HG03457 (cell line): ENCODE measurements around the gene TNNI2.
"Not testable (repeated sequence)": the region's sequence is repeated elsewhere in the genome, so short reads cannot be mapped to it uniquely, and the experiment has no call there.

ENCODE experiments used
- ATAC-seq: cut with Tn5 transposase; IDR thresholded peaks from one replicate; pipeline ENCODE4 v1.9.1; 2021; ENCODE audit warnings: moderate number of reproducible peaks; ENCODE audit not compliant: unreplicated experiment

TNNI2 gene

DNA sequence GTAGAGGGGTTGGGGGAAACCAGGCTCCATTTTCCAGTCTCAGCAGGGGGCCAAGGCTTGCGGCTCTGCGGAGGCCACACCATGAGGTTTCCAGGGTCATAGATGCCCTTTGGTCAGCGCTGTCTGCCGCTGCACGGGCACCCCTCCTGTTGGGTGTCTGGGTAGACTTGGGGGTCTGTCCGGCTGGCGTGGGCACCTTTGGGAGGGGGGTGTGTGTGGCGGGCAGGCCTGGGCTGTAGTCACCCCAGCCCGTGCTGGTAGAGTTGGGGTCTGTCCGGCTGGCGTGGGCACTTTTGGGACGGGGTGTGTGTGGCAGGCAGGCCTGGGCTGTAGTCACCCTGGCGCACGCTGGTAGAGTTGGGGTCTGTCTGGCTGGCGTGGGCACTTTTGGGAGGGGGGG lies 32.8 kb downstream of the TNNI2 start:
- no peak for ATAC-seq

DNA sequence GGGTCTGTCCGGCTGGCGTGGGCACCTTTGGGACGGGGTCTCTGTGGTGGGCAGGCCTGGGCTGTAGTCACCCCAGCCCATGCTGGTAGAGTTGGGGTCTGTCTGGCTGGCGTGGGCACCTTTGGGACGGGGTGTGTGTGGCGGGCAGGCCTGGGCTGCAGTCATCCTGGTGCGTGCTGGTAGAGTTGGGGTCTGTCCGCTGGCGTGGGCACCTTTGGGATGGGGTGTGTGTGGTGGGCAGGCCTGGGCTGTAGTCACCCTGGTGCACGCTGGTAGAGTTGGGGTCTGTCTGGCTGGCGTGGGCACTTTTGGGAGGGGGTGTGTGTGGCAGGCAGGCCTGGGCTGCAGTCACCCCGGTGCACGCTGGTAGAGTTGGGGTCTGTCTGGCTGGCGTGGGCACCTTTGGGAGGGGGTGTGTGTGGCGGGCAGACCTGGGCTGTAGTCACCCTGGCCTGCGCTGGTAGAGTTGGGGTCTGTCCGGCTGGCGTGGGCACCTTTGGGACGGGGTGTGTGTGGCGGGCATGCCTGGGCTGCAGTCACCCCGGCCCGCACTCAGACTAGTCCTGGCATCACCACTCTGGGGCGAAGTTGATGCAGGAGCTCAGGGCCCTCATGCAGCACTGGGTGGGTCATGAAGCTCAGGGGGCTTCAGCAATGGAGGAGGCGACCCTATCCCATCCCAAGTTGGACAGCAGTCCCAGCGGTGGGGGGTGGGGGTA lies 33.6 kb downstream of the TNNI2 start:
- no peak for ATAC-seq

DNA sequence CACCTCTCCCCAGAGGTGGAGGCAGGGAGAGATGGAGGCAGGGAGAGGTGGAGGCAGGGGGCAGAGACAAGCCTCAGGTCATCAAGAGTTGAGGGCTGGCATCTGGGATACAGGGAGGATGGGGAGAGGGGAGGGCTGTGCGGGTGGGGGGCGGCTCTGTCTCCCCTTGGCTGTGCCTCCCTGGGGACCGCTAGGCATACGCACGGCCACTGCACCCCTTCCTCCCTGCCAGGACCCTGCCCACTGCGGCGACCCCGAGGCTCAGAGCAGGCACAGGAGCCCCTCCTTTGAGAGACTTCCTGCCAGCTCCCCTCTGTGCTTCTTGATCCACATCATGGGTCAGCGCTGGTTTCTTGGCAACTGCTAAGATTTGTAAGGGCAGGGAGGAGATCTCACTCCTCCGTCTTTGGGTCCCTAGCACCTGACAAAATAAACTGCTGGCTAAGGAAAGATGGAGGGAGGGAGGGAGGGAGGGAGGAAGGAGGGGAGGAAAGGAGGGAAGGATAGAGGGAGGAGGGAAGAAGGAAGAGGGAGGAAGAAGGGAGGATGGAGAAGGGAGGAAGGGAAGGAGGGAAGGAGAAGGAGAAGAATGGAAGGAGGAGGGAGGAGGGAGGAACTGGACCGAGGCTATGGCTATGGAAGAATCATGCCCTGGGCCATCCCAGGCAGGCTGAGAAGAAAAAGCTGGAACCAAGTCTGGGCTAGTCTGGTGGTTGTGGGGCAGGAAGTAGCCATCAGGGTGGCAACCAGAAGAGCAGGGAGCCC lies 34.4 kb downstream of the TNNI2 start:
- no peak for ATAC-seq

DNA sequence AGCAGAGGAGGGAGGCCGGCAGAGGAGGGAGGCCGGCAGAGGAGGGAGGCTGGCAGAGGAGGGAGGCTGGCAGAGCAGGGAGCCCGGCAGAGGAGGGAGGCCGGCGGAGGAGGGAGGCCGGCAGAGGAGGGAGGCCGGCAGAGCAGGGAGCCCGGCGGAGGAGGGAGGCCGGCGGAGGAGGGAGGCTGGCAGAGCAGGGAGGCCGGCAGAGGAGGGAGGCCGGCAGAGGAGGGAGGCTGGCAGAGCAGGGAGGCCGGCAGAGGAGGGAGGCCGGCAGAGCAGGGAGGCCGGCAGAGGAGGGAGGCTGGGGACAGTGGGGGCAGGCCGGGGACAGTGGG lies 35.0 kb downstream of the TNNI2 start:
- ATAC-seq: not testable (repeated sequence)

DNA sequence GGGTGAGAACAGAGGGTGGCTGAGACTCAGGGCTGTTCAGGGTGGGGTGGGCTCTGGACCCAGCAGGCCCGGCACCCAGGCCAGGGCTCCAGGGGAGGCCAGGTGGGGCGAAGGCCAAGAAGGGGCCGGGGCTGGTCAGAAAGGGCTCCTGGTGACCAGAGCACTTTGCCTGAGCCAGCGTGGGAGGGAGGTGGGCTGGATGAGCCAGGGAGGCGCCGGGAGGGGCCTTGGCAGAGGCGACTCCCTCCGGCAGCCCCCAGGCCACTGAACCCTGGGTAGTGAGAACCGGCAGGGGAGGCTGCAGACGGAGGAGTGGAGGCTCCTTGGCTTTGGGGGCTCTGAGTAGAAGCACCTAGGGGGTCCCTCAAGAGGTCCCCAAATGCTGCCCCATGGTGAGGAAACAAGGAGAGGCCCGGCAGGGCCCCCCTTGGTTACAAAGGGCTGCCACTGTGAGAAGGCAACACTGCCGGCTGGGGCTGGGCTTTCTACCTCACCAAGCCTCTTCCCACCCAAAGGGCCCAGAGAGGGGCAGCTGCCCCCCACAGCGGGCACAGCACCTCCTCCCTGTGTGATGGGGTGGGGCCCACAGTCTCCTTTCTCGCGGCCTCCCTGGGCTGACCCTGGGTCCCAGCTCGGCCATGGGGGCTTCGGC lies 35.8 kb downstream of the TNNI2 start:
- ATAC-seq: not testable (repeated sequence)

DNA sequence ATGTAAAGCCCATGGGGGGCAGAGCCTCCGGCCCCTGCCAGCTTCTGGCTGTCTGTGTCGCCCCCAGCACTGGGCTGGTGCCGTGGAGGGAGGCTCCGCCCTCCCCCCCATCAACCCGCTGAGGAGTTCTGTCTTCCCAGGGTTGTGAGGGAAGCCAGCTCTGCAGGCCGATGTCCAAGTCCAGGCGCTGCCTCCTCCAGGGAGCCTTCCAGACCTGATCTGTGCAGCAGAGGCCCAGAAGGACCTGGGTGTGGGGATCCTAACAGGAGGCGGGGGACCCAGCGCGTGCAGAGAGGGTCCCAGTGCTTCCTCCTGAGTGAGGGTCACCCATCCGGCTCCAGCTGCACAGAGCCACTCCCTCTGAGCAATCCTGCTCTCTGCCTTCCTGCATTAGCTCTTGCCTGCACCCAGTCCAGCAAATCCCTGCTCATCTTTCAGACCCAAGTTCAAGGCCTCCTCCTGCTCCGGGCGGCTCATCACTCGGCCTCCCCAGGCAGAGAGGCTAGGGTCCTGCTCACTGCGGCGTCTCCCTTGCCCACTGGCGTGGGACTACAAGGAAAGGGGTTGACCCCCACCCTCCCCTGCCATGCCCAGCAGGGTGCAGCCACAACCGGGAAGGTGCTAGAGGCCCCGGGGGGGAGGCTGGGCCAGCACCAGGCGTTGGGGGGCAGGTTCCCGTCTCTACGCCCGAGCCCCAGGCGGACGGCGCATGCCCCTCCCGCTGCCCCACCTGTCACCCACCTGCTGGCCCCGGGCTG lies 36.5 kb downstream of the TNNI2 start:
- no peak for ATAC-seq

DNA sequence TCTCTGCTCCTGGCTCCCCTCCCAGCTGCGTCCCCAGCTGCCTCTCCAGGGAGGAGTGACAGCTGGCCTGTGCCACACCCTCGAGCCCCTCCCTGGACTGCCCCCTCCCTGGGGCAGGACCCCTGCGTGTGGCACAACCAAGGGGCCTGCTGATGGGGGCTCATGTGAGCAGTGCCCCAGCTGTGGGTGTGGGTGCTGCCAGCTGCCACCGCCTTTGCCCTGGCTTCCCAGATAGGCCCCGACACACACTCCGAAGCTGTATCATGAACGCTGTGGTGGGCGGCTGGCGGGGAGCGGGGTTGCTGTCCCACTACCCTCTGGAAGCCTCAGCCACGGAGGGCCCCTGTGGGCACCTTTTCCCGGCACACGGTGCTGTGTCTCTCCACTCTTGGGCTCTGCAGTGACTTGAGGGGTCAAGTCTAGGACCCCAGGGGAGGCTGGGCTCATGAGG lies 37.1 kb downstream of the TNNI2 start:
- ATAC-seq: not testable (repeated sequence)

DNA sequence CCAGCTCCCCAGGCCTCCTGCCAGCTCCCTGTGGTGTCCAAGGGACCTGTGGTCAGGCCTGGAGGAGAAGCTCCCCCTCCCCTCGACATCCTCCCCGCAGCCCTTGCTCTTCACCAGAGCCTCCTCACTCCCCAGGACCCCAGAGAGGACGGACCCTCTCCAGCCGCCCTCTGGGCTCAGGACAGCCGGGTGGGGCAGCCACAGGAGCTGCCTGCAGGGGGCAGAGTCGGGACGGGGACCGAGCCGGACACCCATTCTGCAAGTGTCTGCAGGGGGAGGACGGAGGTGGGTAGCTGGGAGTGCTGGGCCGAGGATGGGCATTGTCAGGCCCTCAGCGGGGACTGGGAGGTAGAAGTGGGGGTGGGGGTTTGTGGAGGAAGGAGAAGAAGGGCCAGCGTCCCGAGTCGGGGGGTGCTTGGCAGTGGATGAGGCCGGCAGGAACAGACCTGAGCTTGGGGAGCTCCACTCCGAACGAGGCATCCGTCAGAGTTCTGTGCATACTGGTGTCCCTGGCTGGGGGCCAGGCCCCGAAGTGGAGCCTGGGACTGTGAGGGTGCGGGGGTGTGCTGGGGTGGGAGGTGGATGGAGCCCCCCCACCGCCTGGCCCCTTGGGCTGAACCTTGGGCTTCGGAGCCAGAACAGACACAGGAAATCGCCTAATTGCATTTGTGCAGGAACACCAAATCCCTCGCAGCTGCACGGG lies 37.7 kb downstream of the TNNI2 start:
- no peak for ATAC-seq

DNA sequence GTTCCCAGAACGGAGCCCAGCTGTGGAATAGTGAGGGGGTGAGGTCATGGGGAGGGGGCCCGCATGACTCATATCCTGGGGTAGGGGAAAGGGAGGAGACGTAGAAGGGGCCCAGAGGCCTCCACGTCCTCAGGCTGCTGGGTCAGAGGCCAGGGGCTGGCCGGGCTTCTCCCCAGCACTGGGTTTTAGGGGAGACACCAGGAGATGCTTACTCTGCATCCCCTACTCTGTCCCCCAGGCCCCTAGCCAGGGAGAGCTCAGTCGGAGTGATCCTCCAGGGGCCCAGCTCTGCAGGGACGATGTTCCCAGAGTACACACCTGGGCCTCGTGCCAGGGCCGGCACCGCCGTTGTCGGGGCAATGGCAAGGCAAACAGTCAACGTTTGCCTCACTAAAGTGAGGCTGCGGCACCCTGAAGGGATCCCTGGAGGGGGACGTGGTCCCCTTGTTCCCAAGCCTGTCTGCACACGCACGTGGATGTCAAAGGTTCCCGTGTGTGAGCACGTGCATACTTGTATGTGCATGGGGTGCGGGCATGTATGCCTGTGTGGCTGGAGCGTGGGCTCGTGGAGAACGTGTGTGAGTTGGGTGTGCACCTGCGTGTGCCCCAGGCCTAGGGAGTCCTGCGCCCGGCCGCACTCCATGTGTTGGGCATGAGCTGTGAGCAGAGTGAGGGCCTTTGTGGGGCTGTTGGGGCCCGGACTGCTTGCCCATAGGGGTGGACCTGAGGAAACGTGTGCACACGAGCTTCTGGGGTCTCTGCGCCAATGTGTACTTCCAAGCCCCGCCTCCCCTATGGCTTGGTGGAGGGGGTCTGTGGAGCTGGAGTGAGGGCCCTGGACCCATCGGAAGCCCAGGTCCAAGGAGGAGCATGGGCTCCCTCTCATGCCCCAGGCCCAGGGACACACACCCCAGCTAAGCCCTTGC lies 38.7 kb downstream of the TNNI2 start:
- no peak for ATAC-seq

DNA sequence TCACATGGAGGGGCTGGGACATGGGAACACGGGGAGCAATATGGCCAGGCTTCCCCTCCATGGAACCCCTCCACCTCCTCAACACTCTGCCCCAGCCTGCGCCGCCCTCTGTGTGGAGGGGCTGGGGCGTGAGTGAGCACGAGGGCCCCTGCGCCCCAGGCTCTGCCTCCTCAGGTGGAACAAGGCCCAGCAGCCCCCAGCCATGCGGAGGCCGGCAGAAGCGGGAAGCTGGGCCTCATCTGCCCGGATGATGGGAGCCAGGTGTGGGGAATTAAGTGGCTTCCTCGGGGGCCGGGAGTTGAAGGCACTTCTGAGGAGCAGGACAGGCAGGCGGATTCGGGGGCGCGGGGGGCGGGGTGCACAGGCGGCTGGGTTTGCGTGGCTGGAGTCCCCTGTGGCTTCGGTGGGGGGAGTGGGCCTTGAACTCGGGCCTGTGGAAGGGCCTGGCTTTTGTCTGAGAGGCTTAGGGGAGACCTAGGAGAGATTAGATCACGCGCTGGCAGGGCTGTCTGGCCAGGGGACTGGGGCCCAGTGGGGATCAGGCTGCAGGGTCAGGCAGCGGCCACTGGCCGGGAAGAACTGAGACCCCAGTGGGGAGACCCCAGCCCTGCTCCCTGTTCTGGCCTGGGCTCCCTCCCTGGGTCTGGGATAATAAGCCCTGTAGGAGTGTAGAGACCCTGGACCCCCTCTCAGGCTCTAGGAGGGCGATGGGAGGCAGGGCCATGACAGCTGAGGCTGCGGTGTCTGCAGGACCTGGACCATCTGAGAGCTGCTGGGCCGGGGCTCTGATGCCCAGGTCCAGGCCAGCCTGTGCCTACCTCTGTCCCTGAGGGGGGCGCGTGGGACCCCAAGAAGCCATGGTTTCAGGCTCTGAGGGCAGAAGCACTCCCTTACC lies 39.6 kb downstream of the TNNI2 start:
- ATAC-seq: no peak

DNA sequence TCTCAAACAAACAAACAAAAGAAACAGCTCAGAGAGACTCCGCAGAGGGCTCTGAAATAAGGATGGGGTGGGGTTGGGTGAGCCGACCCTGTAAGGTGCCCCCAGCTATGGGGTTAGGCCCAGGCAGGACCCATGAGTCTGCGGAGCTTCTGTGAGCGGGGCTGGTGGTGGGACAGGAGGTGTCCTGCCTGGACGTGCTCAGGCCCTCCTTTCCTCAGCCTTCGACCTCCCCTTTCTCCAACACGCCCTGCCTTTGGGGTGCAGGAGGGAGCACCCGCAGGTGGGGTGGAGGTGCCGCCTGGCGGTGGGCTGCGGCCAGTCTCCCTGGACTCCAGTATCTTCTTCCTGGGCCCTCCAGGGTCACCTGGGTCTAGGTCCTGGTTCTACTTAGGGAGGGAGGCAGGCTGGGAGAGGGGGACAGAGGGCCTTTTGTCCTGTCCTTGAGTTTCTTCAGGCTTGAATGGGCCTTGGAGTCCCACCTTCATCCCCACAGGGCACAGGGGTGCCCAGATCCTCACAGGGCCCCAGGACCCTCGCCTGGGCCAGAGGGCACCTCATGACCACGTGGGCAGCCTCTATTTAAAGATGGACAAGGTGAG lies 40.7 kb downstream of the TNNI2 start:
- no peak for ATAC-seq

DNA sequence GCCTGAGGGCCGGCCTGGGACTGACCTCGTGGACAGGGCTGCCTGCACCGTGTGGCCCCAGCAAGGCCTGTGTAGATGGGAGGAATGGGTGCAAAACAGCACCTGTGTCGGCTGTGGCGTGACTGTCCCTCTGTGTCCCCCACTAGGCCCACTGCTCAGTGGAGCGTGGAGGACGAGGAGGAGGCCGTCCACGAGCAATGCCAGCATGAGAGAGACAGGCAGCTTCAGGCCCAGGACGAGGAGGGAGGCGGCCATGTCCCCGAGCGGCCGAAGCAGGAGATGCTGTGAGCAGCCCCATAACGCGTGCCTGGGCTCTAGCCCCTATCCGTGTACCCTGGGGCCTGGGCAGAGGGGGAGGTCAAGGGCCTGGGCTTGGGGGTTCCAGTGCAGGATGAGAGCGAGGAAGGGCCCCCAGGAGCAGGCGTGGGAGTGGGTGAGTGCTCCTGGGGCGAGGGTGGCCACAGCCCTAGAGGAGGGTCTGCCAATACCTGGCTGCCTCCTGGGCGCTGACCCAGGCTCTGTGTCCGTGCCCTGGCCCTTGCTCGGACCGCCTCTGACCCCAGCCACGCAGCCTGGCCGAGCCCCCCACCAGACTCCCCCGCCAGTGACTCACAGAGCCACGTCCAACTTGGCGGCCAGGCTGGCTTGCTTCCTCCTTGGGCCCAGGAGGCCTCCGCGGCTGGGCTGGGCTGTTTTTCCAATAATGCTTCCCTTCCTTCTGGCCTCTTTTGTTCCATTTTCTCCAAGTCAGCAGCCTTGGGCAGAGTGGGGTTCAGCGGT lies 41.4 kb downstream of the TNNI2 start:
- no peak for ATAC-seq

DNA sequence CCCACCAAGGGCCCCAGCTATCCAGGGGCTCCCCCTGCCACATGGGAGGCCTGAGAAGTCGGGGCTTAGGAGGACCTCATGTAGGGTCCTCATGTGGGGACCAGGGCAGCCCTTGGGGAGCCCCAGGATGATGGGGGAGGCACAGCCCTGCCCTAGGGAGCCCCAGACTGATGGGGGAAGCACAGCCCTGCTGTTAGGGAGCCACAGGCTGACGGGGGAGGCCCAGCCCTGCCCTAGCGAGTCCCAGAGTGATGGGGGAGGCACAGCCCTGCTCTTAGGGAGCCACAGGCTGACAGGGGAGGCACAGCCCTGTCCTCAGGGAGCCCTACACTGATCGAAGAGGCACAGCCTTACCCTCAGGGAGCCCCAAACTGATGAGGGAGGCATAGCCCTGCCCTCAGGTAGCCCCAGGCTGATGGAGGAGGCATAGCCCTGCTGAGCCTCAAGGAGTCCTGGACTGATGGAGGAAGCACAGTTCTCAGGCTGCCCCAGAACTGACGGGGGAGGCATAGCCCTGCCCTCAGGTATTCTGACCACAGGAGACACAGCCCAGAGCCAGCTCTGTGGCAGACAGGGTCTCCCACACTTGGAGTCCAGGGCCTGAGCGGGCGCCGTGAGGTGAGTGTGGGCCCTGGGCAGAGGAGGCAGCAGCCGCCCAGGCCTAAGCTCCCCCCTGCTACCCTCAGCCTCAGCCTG lies 42.1 kb downstream of the TNNI2 start:
- no peak for ATAC-seq

DNA sequence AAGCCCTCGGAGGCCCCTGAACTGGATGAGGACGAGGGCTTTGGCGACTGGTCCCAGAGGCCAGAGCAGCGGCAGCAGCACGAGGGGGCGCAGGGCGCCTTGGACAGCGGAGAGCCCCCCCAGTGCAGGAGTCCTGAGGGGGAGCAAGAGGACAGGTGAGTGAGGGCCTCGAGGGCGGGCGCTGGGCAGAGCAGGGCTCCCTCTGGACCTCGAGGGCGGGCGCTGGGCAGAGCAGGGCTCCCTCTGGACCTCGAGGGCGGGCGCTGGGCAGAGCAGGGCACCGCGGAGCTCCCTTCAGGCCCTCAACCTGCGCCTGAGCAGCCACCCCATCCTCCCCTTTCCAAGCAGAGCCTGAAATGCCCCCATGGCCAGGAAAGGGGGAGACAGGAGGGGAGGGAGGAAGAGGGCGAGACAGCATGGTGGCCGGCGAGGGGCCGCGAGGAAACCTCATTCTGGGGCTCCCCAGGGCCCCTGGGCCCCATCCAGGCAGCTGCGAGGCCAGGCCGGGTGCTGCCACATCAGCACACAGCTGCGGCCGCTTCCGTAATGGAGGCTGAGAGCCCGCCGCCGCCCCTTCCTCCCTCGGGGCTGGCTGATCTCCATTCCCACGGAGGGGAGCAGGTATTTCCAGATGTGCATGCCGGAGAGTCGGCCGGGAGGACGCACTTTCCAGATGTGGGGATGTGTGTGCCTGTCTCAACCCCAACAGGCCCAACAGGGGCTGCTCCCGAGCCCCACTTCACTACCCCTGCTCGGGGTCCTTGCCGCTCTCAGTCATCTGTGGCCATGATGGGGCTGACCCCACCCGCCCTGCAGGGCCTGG lies 42.9 kb downstream of the TNNI2 start:
- no peak for ATAC-seq

DNA sequence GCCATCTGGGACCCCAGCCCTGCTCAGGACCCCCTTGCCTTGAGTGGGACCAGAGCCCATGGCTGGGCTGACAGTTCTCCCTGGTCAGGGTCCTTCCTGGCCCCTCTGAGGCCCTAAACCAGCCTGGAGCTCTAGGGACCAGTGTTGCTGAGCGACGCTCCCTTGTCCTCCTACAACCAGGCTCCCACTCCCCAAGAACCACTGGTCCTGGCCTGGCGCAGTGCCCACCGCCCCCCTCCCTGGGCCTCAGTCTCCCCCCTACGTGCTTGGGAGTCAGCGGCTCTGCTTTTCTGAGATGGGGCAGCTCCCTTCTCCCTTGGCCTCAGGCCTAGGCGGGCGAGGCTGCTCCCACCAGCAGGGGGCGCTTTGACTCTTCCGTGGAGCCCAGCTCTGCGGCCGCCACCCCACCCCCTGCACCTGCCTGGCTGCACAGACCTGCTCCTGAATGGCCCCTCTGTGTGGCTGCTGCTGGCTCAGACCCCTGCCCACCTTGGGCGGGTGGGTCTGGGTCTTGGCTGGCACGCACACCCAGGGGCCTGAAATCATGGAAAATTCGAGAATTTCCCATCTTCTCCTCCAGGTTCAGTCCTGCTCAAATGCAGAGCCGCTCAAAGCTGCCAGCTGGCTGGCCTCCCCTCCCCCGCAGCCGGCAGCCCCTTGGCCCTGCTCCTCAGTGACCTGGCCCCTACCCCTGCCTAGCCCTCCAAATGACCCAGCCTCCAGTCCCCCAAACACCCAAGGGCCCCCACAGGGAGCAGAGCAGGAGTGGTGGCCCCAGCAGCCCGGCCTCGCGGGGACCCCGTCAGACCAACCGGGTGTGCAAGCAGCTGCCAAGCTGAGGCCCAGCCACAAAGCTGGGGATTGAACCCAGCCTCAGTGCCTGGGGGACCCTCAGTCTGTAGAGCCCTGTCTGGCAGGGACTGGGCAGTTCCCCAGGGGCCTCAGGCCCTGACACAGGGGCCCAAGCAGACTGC lies 43.8 kb downstream of the TNNI2 start:
- ATAC-seq: no peak
